K562 (cell line): ENCODE measurements around the gene KIF23. TPM values are rescaled to one million over a fixed set of nuclear protein-coding genes. Genes with fewer than 3 reads are reported as not detected.

Experiments used
- ADNP ChIP-seq: fragments of 200-800 bp; sonication (Bioruptor generic); IDR thresholded peaks from 2 replicates; pipeline ENCODE4 v1.6.1; 2016; ENCODE audit warnings: missing genetic modification characterization, missing compliant biosample characterization
- ATF7 ChIP-seq: fragments of 450-650 bp; IDR thresholded peaks from 2 replicates; pipeline ENCODE4 v1.7.1; 2014; ENCODE audit warnings: mild to moderate bottlenecking, moderate library complexity
- BRD9 ChIP-seq: fragments of 450-650 bp; IDR thresholded peaks from 2 replicates; pipeline ENCODE4 v1.6.1; 2018; ENCODE audit warnings: low read depth; ENCODE audit not compliant: partially characterized antibody
- E2F4 ChIP-seq: sonication (generic); formaldehyde crosslinking; IDR thresholded peaks from 2 replicates; pipeline ENCODE4 v1.8.0; 2022; ENCODE audit warnings: mild to moderate bottlenecking, low read depth, missing genetic modification reagents
- EGR1 ChIP-seq: fragments of 450-650 bp; conservative IDR thresholded peaks from 2 replicates; pipeline ENCODE4 v1.6.1; 2017; ENCODE audit warnings: mild to moderate bottlenecking
- ETV1 ChIP-seq: fragments of 450-650 bp; conservative IDR thresholded peaks from 2 replicates; pipeline ENCODE4 v1.6.1; 2016; ENCODE audit warnings: missing genetic modification characterization, control low read depth, low read depth, missing compliant biosample characterization
- HDAC6 ChIP-seq: IDR thresholded peaks from 2 replicates; pipeline ENCODE4 v1.6.1; 2012; ENCODE audit warnings: low read depth, mild to moderate bottlenecking, control low read depth, inconsistent platforms, low read length, moderate library complexity
- HINFP ChIP-seq: fragments of 450-650 bp; conservative IDR thresholded peaks from 2 replicates; pipeline ENCODE4 v1.6.1; 2016; ENCODE audit warnings: missing genetic modification characterization, low read depth, mild to moderate bottlenecking, control low read depth, missing compliant biosample characterization
- JUNB ChIP-seq: fragments of 450-650 bp; formaldehyde crosslinking; conservative IDR thresholded peaks from 2 replicates; pipeline ENCODE4 v1.4.0; 2020; ENCODE audit warnings: mild to moderate bottlenecking
- MTF1 ChIP-seq: fragments of 250-450 bp; sonication (Bioruptor Pico); IDR thresholded peaks from 2 replicates; pipeline ENCODE4 v1.9.0; 2021; ENCODE audit warnings: moderate library complexity, mild to moderate bottlenecking, inconsistent platforms, borderline replicate concordance
- NCOA4 ChIP-seq: fragments of 450-650 bp; IDR thresholded peaks from 2 replicates; pipeline ENCODE4 v1.6.1; 2018; ENCODE audit warnings: mild to moderate bottlenecking; ENCODE audit not compliant: partially characterized antibody
- NFATC3 ChIP-seq: fragments of 450-650 bp; IDR thresholded peaks from 2 replicates; pipeline ENCODE4 v1.6.1; 2017; ENCODE audit warnings: mild to moderate bottlenecking
- RAD21 ChIP-seq, 2 experiments: fragments of 250-450 bp in 1 of 2; fragments of 450-650 bp in 1 of 2; sonication (Bioruptor Pico) in 1 of 2; formaldehyde crosslinking in 1 of 2; IDR thresholded peaks in 1 of 2; conservative IDR thresholded peaks in 1 of 2; 2 replicates each; pipeline versions ENCODE4 v1.4.0 to v1.8.0; 2020 to 2022; ENCODE audit warnings: mild to moderate bottlenecking in 2 of 2, moderate library complexity in 1 of 2
- RFX5 ChIP-seq: IDR thresholded peaks from 2 replicates; pipeline ENCODE4 v1.6.1; 2011; ENCODE audit warnings: low read depth, mild to moderate bottlenecking, improper control_type of control experiment, low read length
- SAFB ChIP-seq: fragments of 200-400 bp; formaldehyde crosslinking; IDR thresholded peaks from 2 replicates; pipeline ENCODE4 v1.6.1; 2017; ENCODE audit warnings: low read depth, low read length, borderline replicate concordance
- TEAD4 ChIP-seq, 2 experiments: sonication (generic) in 1 of 2; formaldehyde crosslinking in 1 of 2; IDR thresholded peaks; 2 replicates each; pipeline versions ENCODE4 v1.6.1 to v1.8.0; 2012 to 2022; ENCODE audit warnings: borderline replicate concordance in 1 of 2, inconsistent platforms in 1 of 2, low read length in 1 of 2, mild to moderate bottlenecking in 1 of 2, missing genetic modification reagents in 1 of 2
- USF2 ChIP-seq: sonication (generic); formaldehyde crosslinking; IDR thresholded peaks from 2 replicates; pipeline ENCODE4 v1.5.0; 2020; ENCODE audit warnings: missing genetic modification reagents
- XRCC5 ChIP-seq: fragments of 200-400 bp; formaldehyde crosslinking; IDR thresholded peaks from 2 replicates; pipeline ENCODE4 v1.6.1; 2017; ENCODE audit warnings: low read depth, mild to moderate bottlenecking, low read length
- ZBTB9 ChIP-seq: fragments of 450-650 bp; formaldehyde crosslinking; IDR thresholded peaks from 2 replicates; pipeline ENCODE4 v1.4.0; 2020; ENCODE audit warnings: mild to moderate bottlenecking, moderate library complexity
- ZSCAN32 ChIP-seq: fragments of 450-650 bp; formaldehyde crosslinking; IDR thresholded peaks from 2 replicates; pipeline ENCODE4 v1.4.0; 2020; ENCODE audit warnings: mild to moderate bottlenecking, moderate library complexity
- polyA plus RNA-seq, 8 experiments: library from polyadenylated mRNA; depleted of rRNA in 4 of 8; stranded (reverse) in 5 of 8; unstranded in 3 of 8; fragments of >200 nt; fragmentation: Nextera tagmentation in 2 of 8; fragmentation: Illumina TruSeq in 1 of 8; extraction: Ambion mirVana in 2 of 8; extraction: Trizol in 1 of 8; gene quantifications; 2 replicates each; pipeline versions ENCODE4 v1.2.1 to v1.2.3, GENCODE V29; 2011 to 2014; ENCODE audit warnings: inconsistent platforms in 1 of 8, missing spikeins in 1 of 8
- total RNA-seq, 7 experiments: library from RNA; depleted of rRNA in 6 of 7; stranded (reverse); fragments of >200 nt in 6 of 7; fragmentation: Illumina TruSeq in 2 of 7; extraction: Trizol in 2 of 7; gene quantifications; 2 replicates each; pipeline versions ENCODE4 v1.2.1 to v1.2.3, GENCODE V29; 2011 to 2021; ENCODE audit warnings: low replicate concordance in 1 of 7

KIF23 gene
- total and polyA plus RNA-seq, 9 of the 15 experiments (the other 6 are each of a cell fraction or from before 2014, with no cell fraction given): 29.4 to 58.2 (median 41.9) TPM

GRCh38 chr15:69462493-69463181, 48.5 kb downstream of the KIF23 start (continued):
- peak; percentile 80 for TF ChIP-seq TEAD4 (IDR thresholded peaks at IDR 0.05; ENCODE audit: low read length)
- TF ChIP-seq TEAD4 (CRISPR knock-in tag; IDR thresholded peaks at IDR 0.05; ENCODE audit: borderline replicate concordance): no peak
- TF ChIP-seq SAFB: no peak
- no peak for TF ChIP-seq ADNP (tag)
- TF ChIP-seq ETV1 (tag): no peak; the same call in 1 of the 2 replicates
- no peak for TF ChIP-seq ZBTB9
- TF ChIP-seq E2F4 (CRISPR knock-in tag): no peak
- TF ChIP-seq USF2 (CRISPR knock-in tag): peak; percentile 75
- TF ChIP-seq XRCC5: peak; percentile 70; the same call in 1 of the 2 replicates
- no peak for TF ChIP-seq MTF1
- TF ChIP-seq NCOA4: no peak
- TF ChIP-seq ATF7: peak; percentile 72
- no peak for TF ChIP-seq HDAC6
- TF ChIP-seq EGR1: peak; percentile 65
- peak; percentile 97 for TF ChIP-seq NFATC3
- TF ChIP-seq BRD9: peak; percentile 38
- TF ChIP-seq HINFP (tag): no peak
- TF ChIP-seq RFX5: no peak
- TF ChIP-seq JUNB: no peak
- no peak for TF ChIP-seq RAD21 (CRISPR knock-in tag; conservative IDR thresholded peaks at IDR 0.05 in 1 of 2, IDR thresholded peaks at IDR 0.05 in 1 of 2)
- no peak for TF ChIP-seq ZSCAN32 (CRISPR knock-in tag)
